ENCODE measurements around the gene NEGR1.

Gene NEGR1

DNA sequence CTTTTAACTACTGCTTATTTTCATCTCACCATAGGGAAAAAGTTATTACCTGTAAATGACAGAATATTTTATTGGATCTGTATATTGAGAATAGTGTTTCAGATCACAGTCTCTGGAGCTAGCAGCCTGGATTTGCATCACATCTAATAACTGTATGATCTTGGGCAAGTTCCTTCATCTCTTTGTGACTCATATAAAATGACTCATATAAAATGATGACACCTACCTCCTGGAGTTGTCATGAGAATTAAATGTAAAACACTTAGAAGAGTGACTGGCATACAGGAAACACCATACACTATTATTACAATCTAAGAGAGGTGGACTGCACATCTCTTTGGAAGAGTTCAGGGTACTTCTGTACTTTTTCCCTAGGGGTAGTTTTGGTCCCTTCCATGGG, 421.3 kb downstream of the NEGR1 start:
- no peak overlapping the region for H3K4me3 ChIP-seq (replicated peaks; ENCODE audit: low read depth, low read length)
- TF ChIP-seq, protein P1, sequence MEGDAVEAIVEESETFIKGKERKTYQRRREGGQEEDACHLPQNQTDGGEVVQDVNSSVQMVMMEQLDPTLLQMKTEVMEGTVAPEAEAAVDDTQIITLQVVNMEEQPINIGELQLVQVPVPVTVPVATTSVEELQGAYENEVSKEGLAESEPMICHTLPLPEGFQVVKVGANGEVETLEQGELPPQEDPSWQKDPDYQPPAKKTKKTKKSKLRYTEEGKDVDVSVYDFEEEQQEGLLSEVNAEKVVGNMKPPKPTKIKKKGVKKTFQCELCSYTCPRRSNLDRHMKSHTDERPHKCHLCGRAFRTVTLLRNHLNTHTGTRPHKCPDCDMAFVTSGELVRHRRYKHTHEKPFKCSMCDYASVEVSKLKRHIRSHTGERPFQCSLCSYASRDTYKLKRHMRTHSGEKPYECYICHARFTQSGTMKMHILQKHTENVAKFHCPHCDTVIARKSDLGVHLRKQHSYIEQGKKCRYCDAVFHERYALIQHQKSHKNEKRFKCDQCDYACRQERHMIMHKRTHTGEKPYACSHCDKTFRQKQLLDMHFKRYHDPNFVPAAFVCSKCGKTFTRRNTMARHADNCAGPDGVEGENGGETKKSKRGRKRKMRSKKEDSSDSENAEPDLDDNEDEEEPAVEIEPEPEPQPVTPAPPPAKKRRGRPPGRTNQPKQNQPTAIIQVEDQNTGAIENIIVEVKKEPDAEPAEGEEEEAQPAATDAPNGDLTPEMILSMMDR (IDR thresholded peaks at IDR 0.05; ENCODE audit: insufficient read depth, low read length, poor library complexity, severe bottlenecking): no peak
- H3K36me3 ChIP-seq (ENCODE audit: control insufficient read depth, insufficient read depth, low read length): no peaks in the 10 kb centered on the region
- no peak for DNase-seq (ENCODE audit: extremely low read depth, insufficient read length)
- H3K27me3 ChIP-seq (replicated peaks; ENCODE audit: control insufficient read depth, insufficient read depth, low read length): no peaks in the 10 kb centered on the region

DNA sequence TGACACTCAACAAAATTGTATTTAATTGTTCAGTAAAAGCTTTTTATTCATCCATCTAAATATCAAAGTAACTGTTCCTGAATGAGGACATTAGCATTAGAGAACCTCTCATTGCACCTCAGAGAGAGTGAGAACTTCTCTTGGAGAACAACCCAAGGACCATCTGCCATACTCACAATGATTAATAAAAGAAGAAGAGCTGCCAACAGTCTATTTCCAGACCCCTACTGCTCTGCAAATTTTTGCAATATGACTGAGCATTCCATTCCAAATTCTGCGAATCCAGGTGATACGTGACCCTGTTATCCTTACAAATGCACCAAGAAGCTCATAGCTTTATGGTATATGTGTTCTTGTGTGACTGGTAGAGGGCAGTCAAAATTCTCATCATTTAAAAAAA, 422.5 kb downstream of the NEGR1 start:
- Histone ChIP-seq H3K27me3 (replicated peaks; ENCODE audit: control insufficient read depth, insufficient read depth, low read length) (no peaks in the 10 kb centered on the region), H3K36me3 (ENCODE audit: control insufficient read depth, insufficient read depth, low read length) (no peaks in the 10 kb centered on the region), H3K4me3 (replicated peaks; ENCODE audit: low read depth, low read length) (no peak overlapping the region)
- no peak for DNase-seq (ENCODE audit: extremely low read depth, insufficient read length)
- TF ChIP-seq, protein P1 (IDR thresholded peaks at IDR 0.05; ENCODE audit: insufficient read depth, low read length, poor library complexity, severe bottlenecking): no peak

DNA sequence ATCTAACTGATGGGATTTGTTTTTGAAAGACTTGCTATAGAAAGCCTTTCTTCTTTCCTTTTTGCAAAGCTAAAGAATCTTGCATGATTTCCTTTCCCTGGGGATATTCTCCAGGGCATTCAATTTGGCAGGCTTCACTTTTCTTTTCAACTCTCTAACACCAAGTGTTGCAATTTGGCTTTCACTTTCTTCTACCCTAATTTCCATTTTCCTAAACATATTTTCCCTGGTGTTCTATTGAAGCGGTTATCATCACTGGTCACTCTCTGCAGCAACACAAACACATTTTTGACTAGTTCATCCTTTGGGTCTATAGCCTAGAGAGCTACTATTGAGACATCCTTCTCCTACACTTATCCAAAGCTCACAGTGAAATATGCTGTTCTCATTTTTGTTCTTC, 424.5 kb downstream of the NEGR1 start:
- DNase-seq (ENCODE audit: extremely low read depth, insufficient read length): no peak
- Histone ChIP-seq H3K4me3 (replicated peaks; ENCODE audit: low read depth, low read length) (no peak overlapping the region), H3K36me3 (ENCODE audit: control insufficient read depth, insufficient read depth, low read length) (no peaks in the 10 kb centered on the region), H3K27me3 (replicated peaks; ENCODE audit: control insufficient read depth, insufficient read depth, low read length) (no peaks in the 10 kb centered on the region)
- TF ChIP-seq, protein P1 (IDR thresholded peaks at IDR 0.05; ENCODE audit: insufficient read depth, low read length, poor library complexity, severe bottlenecking): no peak

DNA sequence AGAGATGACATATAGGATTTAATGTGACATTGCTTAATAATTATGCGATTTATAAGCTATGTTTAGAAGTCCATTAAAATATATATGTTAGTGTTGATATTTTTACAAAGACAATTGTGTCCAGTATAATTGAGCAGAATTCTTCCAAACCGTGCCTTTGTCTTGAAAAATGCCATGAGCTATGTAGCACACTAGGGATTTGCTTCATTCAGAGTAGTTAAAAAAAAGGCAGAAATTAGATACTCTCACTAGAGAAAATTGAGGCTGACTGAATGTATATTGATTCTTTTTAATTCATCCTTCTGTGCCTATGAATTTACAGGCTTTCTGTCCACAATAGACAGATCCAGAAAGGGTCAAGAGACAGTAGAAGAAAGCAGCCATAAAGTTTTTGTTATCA, 429.0 kb downstream of the NEGR1 start:
- H3K36me3 ChIP-seq (ENCODE audit: control insufficient read depth, insufficient read depth, low read length): no peaks in the 10 kb centered on the region
- H3K27me3 ChIP-seq (replicated peaks; ENCODE audit: control insufficient read depth, insufficient read depth, low read length): no peaks in the 10 kb centered on the region
- TF ChIP-seq, protein P1 (IDR thresholded peaks at IDR 0.05; ENCODE audit: insufficient read depth, low read length, poor library complexity, severe bottlenecking): no peak
- H3K4me3 ChIP-seq (replicated peaks; ENCODE audit: low read depth, low read length): no peak overlapping the region
- no peak for DNase-seq (ENCODE audit: extremely low read depth, insufficient read length)

DNA sequence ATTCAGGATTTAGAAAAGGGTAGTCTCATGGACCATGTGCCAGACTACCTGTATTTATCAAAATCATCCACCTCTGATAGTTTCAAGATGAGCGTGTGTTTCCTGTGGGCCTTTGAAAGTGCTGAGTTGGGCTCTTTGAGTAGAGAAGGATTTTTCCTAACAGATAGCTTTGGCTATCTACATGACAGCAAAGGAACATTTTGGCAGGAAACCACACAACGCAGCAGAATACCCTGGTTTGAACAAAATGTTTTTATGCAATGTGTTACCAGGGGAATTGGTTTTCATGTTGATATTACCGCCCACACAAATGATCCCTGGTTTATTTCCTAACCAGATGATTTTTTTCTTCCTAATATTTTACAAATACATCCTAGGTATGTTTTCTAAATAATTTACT, 431.4 kb downstream of the NEGR1 start:
- no peaks in the 10 kb centered on the region for H3K27me3 ChIP-seq (replicated peaks; ENCODE audit: control insufficient read depth, insufficient read depth, low read length)
- no peaks in the 10 kb centered on the region for H3K36me3 ChIP-seq (ENCODE audit: control insufficient read depth, insufficient read depth, low read length)
- H3K4me3 ChIP-seq (replicated peaks; ENCODE audit: low read depth, low read length): no peak overlapping the region
- TF ChIP-seq, protein P1 (IDR thresholded peaks at IDR 0.05; ENCODE audit: insufficient read depth, low read length, poor library complexity, severe bottlenecking): no peak
- DNase-seq (ENCODE audit: extremely low read depth, insufficient read length): no peak

DNA sequence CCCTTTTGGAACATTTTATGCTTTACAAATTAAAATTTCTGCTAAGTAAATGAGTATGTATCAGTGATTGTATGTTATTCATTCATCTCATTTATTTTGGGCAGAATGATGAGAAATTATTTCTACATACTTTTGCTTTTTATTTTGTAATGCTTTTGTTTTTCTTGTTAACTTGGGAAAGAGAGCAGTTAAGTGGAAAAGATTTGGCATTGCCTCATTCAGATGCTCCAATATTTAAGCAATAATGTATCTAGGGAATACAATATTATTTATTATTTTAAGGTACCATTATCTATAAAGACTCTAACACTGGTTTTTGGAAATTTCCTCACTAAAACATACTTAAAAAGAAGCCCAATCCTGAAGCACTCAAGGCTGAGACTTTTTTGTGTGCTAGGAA, 431.8 kb downstream of the NEGR1 start:
- TF ChIP-seq, protein P1 (IDR thresholded peaks at IDR 0.05; ENCODE audit: insufficient read depth, low read length, poor library complexity, severe bottlenecking): no peak
- Histone ChIP-seq H3K4me3 (replicated peaks; ENCODE audit: low read depth, low read length) (no peak overlapping the region), H3K27me3 (replicated peaks; ENCODE audit: control insufficient read depth, insufficient read depth, low read length) (no peaks in the 10 kb centered on the region), H3K36me3 (ENCODE audit: control insufficient read depth, insufficient read depth, low read length) (no peaks in the 10 kb centered on the region)
- DNase-seq (ENCODE audit: extremely low read depth, insufficient read length): no peak
